Right ventricle myocardium inferior (tissue), 1 donor: ENCODE results near the gene AMBRA1. TPM values are rescaled to one million over a fixed set of nuclear protein-coding genes. Genes with fewer than 3 reads are reported as not detected.

ENCODE experiments used
- ATAC-seq: fragments of 200-7000 bp; cut with Tn5 transposase; one replicate; pipeline ENCODE4 v1.9.1; 2020; ENCODE audit warnings: mild to moderate bottlenecking, moderate library complexity
- DNase-seq: peaks from one replicate; pipeline ENCODE4 v3.0.0; 2021; ENCODE audit errors: missing footprints
- intact Hi-C: fragments of 100-400 bp; cut with DNase I; formaldehyde crosslinking; loops from one replicate; pipeline ENCODE4 v1.11.0; 2022
- long read RNA-seq: library from polyadenylated mRNA; unstranded; transcript quantifications from one replicate; pipeline ENCODE4 v2.0.0, GENCODE V29; 2021
- total RNA-seq: library from RNA; stranded (reverse); fragmentation: NEBNext Ultra II Directional; extraction: Animal tissue kit (Norgen Biotek cat#: 25700); gene quantifications from one replicate; pipeline ENCODE4 v1.2.1, GENCODE V29; 2021
- donor health status: DM: no; HTN: yes; CAD: no; lungs with severe emphysema.

AMBRA1 gene
- 14.8 TPM for total RNA-seq
- long read RNA-seq, full-length matches to known transcripts = 3 of 10 reads
- long read RNA-seq, partial matches to known transcripts = 0 of 10 reads
- long read RNA-seq, other reads (novel, unspliced or antisense) = 7 of 10 reads

GRCh38 chr11:46593550-46594373, at the start of gene AMBRA1:
TSS of gene AMBRA1 (minus strand) at chr11:46594023. CDS start at chr11:46548380, 45,643 bp downstream.
- intact Hi-C loops = loop anchor here (5.0 kb wide), 1 partner anchor 36 kb away; no protein-coding TSS in a partner anchor
- ATAC-seq = peak; percentile 91
- peak; percentile 92 for DNase-seq

GRCh38 chr11:46643531-46643930, 49.7 kb upstream of the AMBRA1 start:
- intact Hi-C loops = no loop called here
- DNase-seq (no peak), ATAC-seq (no peak)

GRCh38 chr11:46642627-46643335, 49.0 kb upstream of the AMBRA1 start:
- ATAC-seq (peak; percentile 9), DNase-seq (no peak)
- intact Hi-C loops = no loop called here

- ATAC-seq = no peak
- intact Hi-C loops = no loop called here
- no peak for DNase-seq
Observed at GRCh38 chr11:46641639-46642038, 47.8 kb upstream of the AMBRA1 start.

GRCh38 chr11:46640036-46640788, 46.4 kb upstream of the AMBRA1 start:
- no peak for ATAC-seq
- intact Hi-C loops = no loop called here
- DNase-seq = no peak

GRCh38 chr11:46639197-46639839, 45.5 kb upstream of the AMBRA1 start:
- intact Hi-C loops = no loop called here
- ATAC-seq = no peak

GRCh38 chr11:46637546-46637945, 43.7 kb upstream of the AMBRA1 start:
- no peak for ATAC-seq
- intact Hi-C loops = no loop called here

More at GRCh38 chr11:46639197-46639839, 45.5 kb upstream of the AMBRA1 start:
- DNase-seq = no peak

GRCh38 chr11:46635557-46636139, 41.8 kb upstream of the AMBRA1 start:
- intact Hi-C loops = no loop called here
- DNase-seq = no peak
- no peak for ATAC-seq

More at GRCh38 chr11:46637546-46637945, 43.7 kb upstream of the AMBRA1 start:
- DNase-seq = no peak

- ATAC-seq (no peak), DNase-seq (no peak)
- intact Hi-C loops = no loop called here
Observed at GRCh38 chr11:46633291-46634217, 39.7 kb upstream of the AMBRA1 start.

- intact Hi-C loops = no loop called here
- ATAC-seq (no peak), DNase-seq (no peak)
Observed at GRCh38 chr11:46632502-46632901, 38.7 kb upstream of the AMBRA1 start.

GRCh38 chr11:46631676-46632075, 37.9 kb upstream of the AMBRA1 start:
- intact Hi-C loops = no loop called here
- ATAC-seq = no peak
- no peak for DNase-seq

- DNase-seq = no peak
- intact Hi-C loops = no loop called here
- no peak for ATAC-seq
Observed at GRCh38 chr11:46630237-46630636, 36.4 kb upstream of the AMBRA1 start.

- intact Hi-C loops = no loop called here
- DNase-seq (no peak), ATAC-seq (no peak)
Observed at GRCh38 chr11:46628961-46629360, 35.1 kb upstream of the AMBRA1 start.

- intact Hi-C loops = no loop called here
- ATAC-seq (no peak), DNase-seq (no peak)
Observed at GRCh38 chr11:46625406-46625805, 31.6 kb upstream of the AMBRA1 start.

GRCh38 chr11:46618837-46619236, 25.0 kb upstream of the AMBRA1 start:
- intact Hi-C loops = loop anchor here (5.0 to 10.0 kb wide), 2 partner anchors 76 to 93 kb away; no protein-coding TSS in a partner anchor
- ATAC-seq (no peak), DNase-seq (no peak)

- intact Hi-C loops = loop anchor here (5.0 to 10.0 kb wide), 2 partner anchors 77 to 94 kb away; no protein-coding TSS in a partner anchor
- DNase-seq = no peak
- ATAC-seq = no peak
Observed at GRCh38 chr11:46617972-46618314, 24.1 kb upstream of the AMBRA1 start.
